H9 (cell line): ENCODE results near the gene CCM2L. TPM values are rescaled to one million over a fixed set of nuclear protein-coding genes. Genes with fewer than 3 reads are reported as not detected.
"Not testable (repeated sequence)": the region's sequence is repeated elsewhere in the genome, so short reads cannot be mapped to it uniquely, and the experiment has no call there.

Source experiments
- DNase-seq: peaks from one replicate; pipeline ENCODE4 v3.0.0-alpha.2; 2017
- H2AFZ ChIP-seq: one replicate; pipeline ENCODE4 v1.6.1; 2013; ENCODE audit warnings: mild to moderate bottlenecking, low read length, control low read depth, moderate library complexity
- H2AK5ac ChIP-seq: 2 replicates; pipeline ENCODE4 v1.6.1; 2013; ENCODE audit warnings: low read length, control low read depth, mixed read lengths; ENCODE audit not compliant: insufficient read length
- H2BK120ac ChIP-seq: one replicate; pipeline ENCODE4 v1.6.1; 2013; ENCODE audit warnings: low read depth, mild to moderate bottlenecking, low read length, control low read depth, inconsistent platforms; ENCODE audit not compliant: poor library complexity, severe bottlenecking
- H2BK12ac ChIP-seq: 2 replicates; pipeline ENCODE4 v1.6.1; 2013; ENCODE audit warnings: low read length, control low read depth, mixed read lengths, low read depth; ENCODE audit not compliant: insufficient read length
- H2BK15ac ChIP-seq: 2 replicates; pipeline ENCODE4 v1.6.1; 2013; ENCODE audit warnings: low read depth, low read length, control low read depth
- H2BK20ac ChIP-seq: one replicate; pipeline ENCODE4 v1.6.1; 2013; ENCODE audit warnings: low read depth, mild to moderate bottlenecking, low read length, control low read depth, inconsistent platforms; ENCODE audit not compliant: poor library complexity, severe bottlenecking
- H2BK5ac ChIP-seq: 2 replicates; pipeline ENCODE4 v1.6.1; 2013; ENCODE audit warnings: low read length, control low read depth, mixed read lengths; ENCODE audit not compliant: insufficient read length
- H3K14ac ChIP-seq: 2 replicates; pipeline ENCODE4 v1.6.1; 2013; ENCODE audit warnings: low read length, control low read depth; ENCODE audit not compliant: insufficient read depth
- H3K18ac ChIP-seq: 2 replicates; pipeline ENCODE4 v1.6.1; 2013; ENCODE audit warnings: low read depth, mild to moderate bottlenecking, mixed read lengths, low read length, control low read depth; ENCODE audit not compliant: insufficient read length
- H3K23ac ChIP-seq: 2 replicates; pipeline ENCODE4 v1.6.1; 2013; ENCODE audit warnings: low read length, control low read depth, mixed read lengths, low read depth; ENCODE audit not compliant: insufficient read length
- H3K23me2 ChIP-seq: 2 replicates; pipeline ENCODE4 v1.6.1; 2013; ENCODE audit warnings: low read depth, mild to moderate bottlenecking, mixed read lengths, low read length, control low read depth; ENCODE audit not compliant: insufficient read length, poor library complexity, severe bottlenecking
- H3K27ac ChIP-seq: 2 replicates; pipeline ENCODE4 v1.5.1; 2013; ENCODE audit warnings: low read length, control low read depth, mixed read lengths, low read depth; ENCODE audit not compliant: insufficient read length
- H3K27me3 ChIP-seq: 2 replicates; pipeline ENCODE4 v1.6.1; 2013; ENCODE audit warnings: low read length, control low read depth, inconsistent platforms; ENCODE audit not compliant: insufficient read depth
- H3K4ac ChIP-seq: 2 replicates; pipeline ENCODE4 v1.6.1; 2013; ENCODE audit warnings: low read depth, mild to moderate bottlenecking, control low read depth, inconsistent platforms, low read length, moderate library complexity
- H3K4me1 ChIP-seq: 2 replicates; pipeline ENCODE4 v1.6.1; 2013; ENCODE audit warnings: low read length, control low read depth, inconsistent platforms; ENCODE audit not compliant: insufficient read depth
- H3K4me2 ChIP-seq: 2 replicates; pipeline ENCODE4 v1.6.1; 2013; ENCODE audit warnings: low read length, control low read depth, mixed read lengths; ENCODE audit not compliant: insufficient read length, insufficient read depth
- H3K56ac ChIP-seq: 2 replicates; pipeline ENCODE4 v1.6.1; 2013; ENCODE audit warnings: low read depth, mild to moderate bottlenecking, mixed read lengths, low read length, control low read depth; ENCODE audit not compliant: insufficient read length
- H3K79me1 ChIP-seq: 2 replicates; pipeline ENCODE4 v1.6.1; 2013; ENCODE audit warnings: low read depth, mild to moderate bottlenecking, moderate library complexity, low read length, control low read depth, inconsistent platforms; ENCODE audit not compliant: insufficient read depth, poor library complexity, severe bottlenecking
- H3K79me2 ChIP-seq: 2 replicates; pipeline ENCODE4 v1.6.1; 2013; ENCODE audit warnings: low read length, control low read depth, inconsistent platforms; ENCODE audit not compliant: insufficient read depth
- H3K9ac ChIP-seq: 2 replicates; pipeline ENCODE4 v1.6.1; 2013; ENCODE audit warnings: low read length, control low read depth, mixed read lengths; ENCODE audit not compliant: insufficient read length; ENCODE audit errors: extremely low read depth
- H3K9me3 ChIP-seq: one replicate; pipeline ENCODE4 v1.6.1; 2013; ENCODE audit warnings: low read depth, low read length, inconsistent platforms; ENCODE audit not compliant: control insufficient read depth
- H3T11ph ChIP-seq: one replicate; pipeline ENCODE4 v1.6.1; 2013; ENCODE audit warnings: mild to moderate bottlenecking, low read length, control low read depth, inconsistent platforms
- H4K20me1 ChIP-seq: one replicate; pipeline ENCODE4 v1.6.1; 2013; ENCODE audit not compliant: control insufficient read depth, insufficient read length, insufficient read depth
- H4K5ac ChIP-seq: 2 replicates; pipeline ENCODE4 v1.6.1; 2013; ENCODE audit warnings: low read depth, mild to moderate bottlenecking, mixed read lengths, low read length, control low read depth; ENCODE audit not compliant: insufficient read length
- H4K8ac ChIP-seq: replicated peaks from 2 replicates; pipeline ENCODE4 v1.6.1; 2013; ENCODE audit warnings: low read length, control low read depth, mixed read lengths, low read depth; ENCODE audit not compliant: insufficient read length
- H4K91ac ChIP-seq: 2 replicates; pipeline ENCODE4 v1.6.1; 2013; ENCODE audit warnings: low read depth, mild to moderate bottlenecking, moderate library complexity, mixed read lengths, low read length, control low read depth; ENCODE audit not compliant: insufficient read length
- H3K27ac Mint-ChIP-seq, 3 experiments: 2 replicates in 2 of 3; 3 replicates in 1 of 3; pipeline ENCODE4 v1.8.0; 2020 to 2021; ENCODE audit warnings: mixed read lengths in 3 of 3, mild to moderate bottlenecking in 1 of 3, moderate library complexity in 1 of 3
- H3K27me3 Mint-ChIP-seq: 2 replicates; pipeline ENCODE4 v1.8.0; 2021; ENCODE audit warnings: low read depth, mild to moderate bottlenecking, moderate library complexity, mixed read lengths
- H3K36me3 Mint-ChIP-seq, 3 experiments: 2 replicates in 2 of 3; 3 replicates in 1 of 3; pipeline ENCODE4 v1.8.0; 2020 to 2021; ENCODE audit warnings: low read depth in 3 of 3, mixed read lengths in 3 of 3; ENCODE audit not compliant: insufficient read depth in 1 of 3
- H3K4me1 Mint-ChIP-seq, 2 experiments: 2 replicates each; pipeline ENCODE4 v1.8.0; 2020; ENCODE audit warnings: mixed read lengths in 2 of 2
- H3K4me3 Mint-ChIP-seq, 2 experiments: 2 replicates in 1 of 2; 3 replicates in 1 of 2; pipeline ENCODE4 v1.8.0; 2020 to 2021; ENCODE audit warnings: mild to moderate bottlenecking in 2 of 2, mixed read lengths in 2 of 2, moderate library complexity in 1 of 2
- H3K9me3 Mint-ChIP-seq, 2 experiments: 2 replicates in 1 of 2; 3 replicates in 1 of 2; pipeline ENCODE4 v1.8.0; 2020; ENCODE audit warnings: mild to moderate bottlenecking in 2 of 2, mixed read lengths in 2 of 2, moderate library complexity in 1 of 2
- WGBS: extraction: QIAGEN DNeasy Blood & Tissue Kit; methylation state at CpG from one replicate; pipeline ENCODE4 v1.1.7; 2013; ENCODE audit warnings: missing lambda C conversion rate, low lambda C conversion rate, mixed read lengths; ENCODE audit not compliant: insufficient read length; ENCODE audit errors: extremely low coverage; 5-methylcytosine and 5-hydroxymethylcytosine counted together
- total RNA-seq: library from RNA; stranded (reverse); gene quantifications from 2 replicates; pipeline ENCODE4 v1.2.1, GENCODE V29; 2021
- TF ChIP-seq, protein P1 (sequence below): fragments of 200-600 bp; sonication (generic); conservative IDR thresholded peaks from 3 replicates; pipeline ENCODE4 v1.8.0; 2021; ENCODE audit warnings: antibody characterized with exemption, mild to moderate bottlenecking

Gene CCM2L
- total RNA-seq, 1 experiment from 2014 or later = 4.6 TPM

DNA sequence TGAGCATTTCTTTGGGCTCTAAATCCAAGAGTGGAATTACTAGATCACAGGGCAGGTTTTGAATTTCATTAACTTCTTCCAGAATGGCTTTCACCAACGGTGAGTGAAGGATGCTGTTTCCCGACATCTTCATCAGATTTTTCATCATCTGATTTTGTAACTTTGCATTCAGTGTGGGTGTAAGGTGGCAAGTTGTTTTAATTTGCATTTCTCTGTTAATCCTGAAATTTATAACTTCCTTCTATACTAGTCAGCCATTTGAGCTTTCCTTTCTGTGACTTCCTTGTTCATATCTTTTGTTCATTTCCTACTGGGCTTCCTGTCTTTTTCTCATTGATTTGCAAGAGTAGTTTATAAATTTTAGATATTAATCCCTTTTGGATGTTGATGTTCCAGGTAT is 23.1 kb downstream of the CCM2L start:
- Histone ChIP-seq H2BK15ac (no peak overlapping the region), H3K27ac (no peak overlapping the region), H2AFZ (no peak overlapping the region), H4K20me1 (no peaks in the 10 kb centered on the region), H3K4me1 (no peaks in the 10 kb centered on the region), H3K4me2 (no peak overlapping the region), H3K9ac (no peak overlapping the region), H2BK20ac (no peak overlapping the region), H3K23me2 (peaks cover 3% of the 10 kb centered on the region), H3K23ac (no peak overlapping the region), H3K79me2 (no peaks in the 10 kb centered on the region), H2AK5ac (no peak overlapping the region), H3K56ac (no peak overlapping the region), H2BK120ac (no peak overlapping the region), H4K5ac (no peak overlapping the region), H3K27me3 (no peaks in the 10 kb centered on the region), H2BK12ac (no peak overlapping the region), H3K79me1 (no peaks in the 10 kb centered on the region), H4K91ac (no peak overlapping the region), H3K9me3 (no peaks in the 10 kb centered on the region), H3T11ph (no peak overlapping the region), H3K18ac (no peak overlapping the region), H2BK5ac (no peak overlapping the region), H4K8ac (no peak overlapping the region), H3K14ac (no peak overlapping the region), H3K4ac (no peak overlapping the region)
- H3K27ac Mint-ChIP-seq = no peak overlapping the region
- peaks cover 46% of the 10 kb centered on the region for H3K27me3 Mint-ChIP-seq
- peaks cover 0 to 9% (median 5%) of the 10 kb centered on the region in 3 experiments; a peak in 3 of 7 replicates for H3K36me3 Mint-ChIP-seq
- TF ChIP-seq, protein P1, sequence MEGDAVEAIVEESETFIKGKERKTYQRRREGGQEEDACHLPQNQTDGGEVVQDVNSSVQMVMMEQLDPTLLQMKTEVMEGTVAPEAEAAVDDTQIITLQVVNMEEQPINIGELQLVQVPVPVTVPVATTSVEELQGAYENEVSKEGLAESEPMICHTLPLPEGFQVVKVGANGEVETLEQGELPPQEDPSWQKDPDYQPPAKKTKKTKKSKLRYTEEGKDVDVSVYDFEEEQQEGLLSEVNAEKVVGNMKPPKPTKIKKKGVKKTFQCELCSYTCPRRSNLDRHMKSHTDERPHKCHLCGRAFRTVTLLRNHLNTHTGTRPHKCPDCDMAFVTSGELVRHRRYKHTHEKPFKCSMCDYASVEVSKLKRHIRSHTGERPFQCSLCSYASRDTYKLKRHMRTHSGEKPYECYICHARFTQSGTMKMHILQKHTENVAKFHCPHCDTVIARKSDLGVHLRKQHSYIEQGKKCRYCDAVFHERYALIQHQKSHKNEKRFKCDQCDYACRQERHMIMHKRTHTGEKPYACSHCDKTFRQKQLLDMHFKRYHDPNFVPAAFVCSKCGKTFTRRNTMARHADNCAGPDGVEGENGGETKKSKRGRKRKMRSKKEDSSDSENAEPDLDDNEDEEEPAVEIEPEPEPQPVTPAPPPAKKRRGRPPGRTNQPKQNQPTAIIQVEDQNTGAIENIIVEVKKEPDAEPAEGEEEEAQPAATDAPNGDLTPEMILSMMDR = no peak
- DNase-seq = no peak
- no CpG with 5 or more reads among the region's 2 CpGs for WGBS
- no peak overlapping the region for H3K4me3 Mint-ChIP-seq
- H3K4me1 Mint-ChIP-seq = peaks cover 13 to 22% of the 10 kb centered on the region in 2 experiments
- peaks cover 0 to 4% of the 10 kb centered on the region in 2 experiments; a peak in 1 of 5 replicates for H3K9me3 Mint-ChIP-seq

DNA sequence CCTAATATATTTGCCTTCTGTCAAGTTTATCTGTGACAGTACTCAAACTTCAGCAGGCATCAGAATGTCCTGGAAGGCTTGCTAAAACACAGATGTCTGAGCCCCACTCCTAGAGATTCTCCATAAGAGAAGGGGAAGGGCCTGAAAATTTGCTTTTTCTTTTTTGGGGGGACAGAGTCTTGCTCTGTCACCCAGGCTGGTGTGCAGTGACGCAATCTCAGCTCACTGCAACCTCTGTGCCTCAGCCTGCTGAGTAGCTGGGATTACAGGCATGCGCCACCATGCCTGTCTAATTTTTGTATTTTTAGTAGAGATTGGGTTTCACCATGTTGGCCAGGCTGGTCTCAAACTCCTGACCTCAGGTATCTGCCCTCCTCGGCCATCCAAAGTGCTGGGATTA is 23.5 kb downstream of the CCM2L start:
- not testable (repeated sequence) for H4K91ac ChIP-seq, H3K36me3 Mint-ChIP-seq, H4K5ac ChIP-seq, H3T11ph ChIP-seq, H2AK5ac ChIP-seq, H3K9me3 Mint-ChIP-seq, H3K18ac ChIP-seq, H3K4ac ChIP-seq, H4K20me1 ChIP-seq, H2AFZ ChIP-seq, DNase-seq, H2BK15ac ChIP-seq, H3K23me2 ChIP-seq, H3K4me3 Mint-ChIP-seq, H3K14ac ChIP-seq, H2BK5ac ChIP-seq, H3K9ac ChIP-seq, H3K27ac Mint-ChIP-seq, H3K56ac ChIP-seq, H3K4me2 ChIP-seq, H3K9me3 ChIP-seq, H3K27ac ChIP-seq, H3K27me3 ChIP-seq, H3K23ac ChIP-seq, H2BK12ac ChIP-seq, H3K4me1 ChIP-seq, H4K8ac ChIP-seq, H2BK20ac ChIP-seq, H2BK120ac ChIP-seq, H3K79me1 ChIP-seq, H3K79me2 ChIP-seq
- Mint-ChIP-seq H3K27me3 (peaks cover 44% of the 10 kb centered on the region), H3K4me1 (peaks cover 9 to 18% of the 10 kb centered on the region in 2 experiments)
- WGBS = no CpG with 5 or more reads among the region's 3 CpGs
